IPS-NIHi7 (cell line): ENCODE measurements around the gene SMAD3.

Experiments
- DNase-seq: peaks from one replicate; pipeline ENCODE4 v3.0.0; 2012; ENCODE audit warnings: mixed read lengths; ENCODE audit errors: extremely low spot score

SMAD3 gene

DNA sequence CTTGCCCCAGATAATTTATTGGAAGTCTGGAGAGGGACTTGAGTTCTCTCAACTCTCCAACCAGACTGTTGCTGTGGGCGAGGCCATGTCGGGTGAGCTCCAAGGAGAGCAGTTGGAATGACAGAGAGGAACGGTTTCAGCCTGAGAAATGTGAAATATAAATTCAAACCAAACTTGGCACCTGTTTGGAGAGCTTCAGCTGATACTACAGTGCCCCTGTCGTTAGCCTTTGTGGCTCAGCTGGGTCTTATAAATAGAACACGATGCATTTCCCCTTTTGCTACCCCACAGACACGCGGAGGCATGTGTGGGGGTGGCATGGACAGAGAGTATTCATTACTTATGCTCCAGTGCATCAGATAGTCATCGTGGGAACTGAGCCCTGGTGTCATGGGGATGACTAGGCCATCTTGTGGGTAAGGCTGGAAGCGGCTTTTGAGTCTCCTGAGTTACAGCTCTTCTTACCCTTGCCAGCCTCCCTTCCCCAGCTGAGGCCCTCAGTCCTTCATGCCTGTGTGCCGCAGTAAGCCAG is 15.6 kb downstream of the SMAD3 start:
- DNase-seq, result no peak

DNA sequence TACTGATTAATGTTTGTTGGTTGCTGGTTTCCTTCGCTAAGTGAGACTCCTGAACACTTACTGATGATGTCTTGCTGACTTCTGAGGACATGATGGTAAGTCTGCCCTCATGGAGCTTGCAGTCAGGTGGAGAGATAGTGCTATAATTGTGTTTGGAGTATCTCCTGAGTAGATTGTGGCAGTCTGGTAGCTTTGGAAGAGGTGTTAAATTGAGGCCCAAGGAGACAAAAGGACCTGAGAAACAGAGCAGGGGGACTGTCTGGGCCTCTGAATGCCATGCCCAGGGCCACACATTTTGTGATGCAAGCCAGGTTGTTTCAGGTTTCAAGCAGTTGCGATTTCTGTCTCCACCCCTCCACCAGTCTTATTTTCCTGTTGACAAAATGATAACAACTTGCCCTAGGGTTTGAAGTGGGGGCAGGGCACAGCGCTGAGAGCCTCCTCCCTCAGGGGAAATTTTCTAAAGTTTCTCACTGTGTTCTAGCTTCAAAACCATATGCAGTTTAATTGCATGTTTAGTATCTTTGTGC is 16.7 kb downstream of the SMAD3 start:
- DNase-seq, result no peak

DNA sequence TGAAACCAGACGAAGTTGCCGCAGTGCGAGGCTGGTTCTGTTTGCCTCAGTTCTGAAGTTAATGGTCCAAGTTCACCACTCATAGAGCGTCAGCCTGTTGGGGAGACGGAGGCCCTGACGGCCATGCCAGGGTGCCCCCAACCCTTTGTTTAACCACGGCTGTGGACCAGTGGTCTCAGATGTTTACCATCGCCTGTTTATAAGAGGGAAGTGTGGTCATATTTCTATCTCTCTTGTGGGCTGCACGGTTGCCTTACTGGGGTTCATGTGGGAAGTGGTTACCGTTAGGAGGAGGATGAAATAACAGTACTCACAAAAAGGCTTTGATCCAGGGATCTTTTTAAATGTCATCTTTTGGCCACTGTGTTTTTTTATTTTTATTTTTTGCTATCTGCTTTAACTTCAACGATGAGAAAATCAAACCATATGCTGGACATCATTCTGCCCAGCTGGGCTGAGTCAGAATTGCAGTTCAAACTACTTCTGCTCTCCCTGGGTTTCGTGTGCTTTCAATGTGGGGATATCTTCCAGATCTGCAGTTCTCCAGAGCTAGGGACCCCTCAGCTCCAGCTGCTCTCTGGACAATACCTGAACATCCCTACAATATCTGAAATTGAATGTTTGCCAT is 17.8 kb downstream of the SMAD3 start:
- no peak for DNase-seq

DNA sequence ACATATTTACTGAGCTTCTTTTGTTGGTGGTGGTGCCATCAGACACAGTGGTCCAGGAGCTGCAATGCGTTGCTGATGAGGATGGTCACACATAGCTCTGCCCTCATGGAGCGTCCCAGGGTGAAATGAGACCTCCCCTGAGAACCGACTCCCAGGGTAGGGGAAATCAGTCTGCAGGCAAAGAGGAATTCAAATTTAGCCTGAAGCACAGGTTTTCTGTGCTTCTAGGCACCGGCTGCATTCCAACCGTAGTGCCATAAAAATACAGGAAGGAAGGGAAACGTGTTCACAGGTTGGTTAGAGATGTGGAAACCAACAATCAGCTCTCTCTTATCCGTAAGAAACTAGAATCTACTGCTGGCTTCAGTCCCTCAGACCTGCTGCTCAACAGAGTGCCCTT is 19.2 kb downstream of the SMAD3 start:
- no peak for DNase-seq

DNA sequence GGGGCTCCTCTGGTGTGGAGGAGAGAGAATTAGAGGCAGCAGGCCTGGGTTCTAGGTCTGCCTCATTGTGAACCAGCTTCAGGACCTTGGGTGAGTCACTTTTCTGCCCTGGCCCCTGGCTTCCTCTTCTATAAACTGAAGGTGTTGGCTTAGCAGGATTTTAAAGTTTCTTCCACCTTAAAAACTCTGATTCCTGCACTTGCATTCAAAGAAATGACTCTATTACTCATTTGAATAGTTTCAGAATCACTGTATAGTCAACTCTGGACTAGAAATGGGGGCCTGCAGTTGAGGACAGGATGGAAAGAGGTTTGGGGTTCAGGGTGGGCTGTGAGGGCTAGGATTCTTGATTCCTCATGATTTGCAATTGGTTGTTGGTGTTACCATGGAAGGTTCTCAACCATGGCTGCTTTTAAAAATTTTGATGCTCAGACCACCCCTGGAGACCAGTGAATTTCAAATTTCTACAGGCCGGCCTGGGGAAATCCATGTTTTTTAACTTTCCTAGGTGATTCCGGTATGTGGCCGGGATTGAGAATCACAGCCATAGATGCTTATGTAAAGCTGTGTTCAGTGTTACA is 19.9 kb downstream of the SMAD3 start:
- no peak for DNase-seq

DNA sequence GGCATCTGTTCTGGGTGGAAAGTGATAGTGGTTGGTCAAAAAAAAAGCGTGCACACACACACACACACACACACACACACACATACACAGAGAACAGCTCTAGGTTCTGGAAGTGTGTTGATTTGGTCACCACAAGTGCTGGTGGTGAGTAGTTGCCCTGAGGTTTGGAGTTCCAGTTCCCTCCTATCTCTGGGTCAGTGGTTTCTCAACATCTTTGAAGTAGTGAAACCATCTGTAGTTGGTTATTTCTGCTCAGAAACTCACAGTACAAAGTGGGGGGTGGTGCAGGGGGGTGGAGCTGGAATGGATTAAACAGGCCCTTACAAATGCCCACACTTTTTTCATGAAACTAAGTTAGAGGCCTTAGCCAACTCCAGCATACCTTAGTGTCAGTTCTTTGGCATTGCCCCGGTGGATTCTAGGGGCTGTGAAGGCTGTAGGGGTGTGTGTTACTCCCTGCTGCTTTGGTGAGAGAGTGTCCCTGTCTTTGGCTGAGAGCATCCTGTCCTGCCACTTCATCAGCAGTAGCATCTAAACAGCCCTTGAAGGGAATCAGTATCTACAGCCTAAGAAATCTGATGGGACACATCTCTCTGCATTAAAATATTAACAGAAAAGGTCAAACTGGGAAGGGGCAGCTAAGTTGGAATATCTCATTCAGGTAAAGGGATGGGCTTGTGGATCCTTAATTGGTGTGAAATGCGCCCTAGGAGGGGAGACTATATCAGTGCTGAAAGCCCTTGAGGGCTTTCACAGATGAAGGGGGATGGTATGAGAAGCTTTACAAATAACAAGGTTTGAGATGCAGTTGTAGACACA is 20.6 kb downstream of the SMAD3 start:
- no peak for DNase-seq

DNA sequence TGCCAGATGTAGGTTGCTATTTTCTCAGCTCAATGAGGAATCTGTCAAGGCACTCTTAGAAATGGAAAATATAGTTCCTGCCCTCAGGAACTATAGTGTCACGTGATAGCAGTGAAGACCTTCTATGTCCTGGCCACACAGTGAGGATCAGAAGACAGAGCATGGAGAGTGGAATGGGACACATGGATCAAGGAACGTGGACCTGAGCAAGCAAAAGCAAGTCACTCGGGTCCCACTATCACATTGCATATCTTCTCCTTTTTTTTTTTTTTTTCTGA is 21.2 kb downstream of the SMAD3 start:
- no peak for DNase-seq

DNA sequence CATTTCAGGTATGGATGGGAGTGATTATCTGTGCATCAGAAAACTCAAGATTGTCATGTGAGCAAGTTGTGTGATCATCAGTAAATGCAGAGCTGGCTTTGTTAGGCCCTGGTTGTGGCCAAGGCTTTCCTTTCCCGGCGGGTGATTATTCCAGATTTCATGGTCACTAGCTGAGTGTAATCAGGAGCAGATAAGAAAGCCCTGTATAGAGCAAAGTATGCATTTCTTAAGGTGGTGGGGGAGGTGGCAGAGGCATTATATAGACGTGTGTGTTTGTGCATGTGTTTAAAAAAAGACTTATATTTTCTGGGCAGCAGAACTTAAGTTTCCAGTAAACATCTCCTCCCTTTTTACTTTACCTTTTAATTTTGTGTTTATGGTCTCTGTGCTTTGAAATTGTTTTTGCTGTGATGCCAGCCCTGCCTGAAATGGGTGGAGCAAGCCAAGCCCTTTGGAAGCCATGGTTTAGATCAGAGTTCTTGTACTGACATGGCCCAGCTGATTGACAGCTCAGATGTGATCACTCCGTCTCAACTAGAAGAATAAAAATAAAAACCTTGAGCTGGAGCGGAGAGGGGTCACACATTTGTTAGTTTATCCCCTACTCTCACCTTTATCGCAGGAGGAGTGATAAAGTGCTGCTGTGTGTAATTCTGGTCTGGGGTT is 22.2 kb downstream of the SMAD3 start:
- no peak for DNase-seq

DNA sequence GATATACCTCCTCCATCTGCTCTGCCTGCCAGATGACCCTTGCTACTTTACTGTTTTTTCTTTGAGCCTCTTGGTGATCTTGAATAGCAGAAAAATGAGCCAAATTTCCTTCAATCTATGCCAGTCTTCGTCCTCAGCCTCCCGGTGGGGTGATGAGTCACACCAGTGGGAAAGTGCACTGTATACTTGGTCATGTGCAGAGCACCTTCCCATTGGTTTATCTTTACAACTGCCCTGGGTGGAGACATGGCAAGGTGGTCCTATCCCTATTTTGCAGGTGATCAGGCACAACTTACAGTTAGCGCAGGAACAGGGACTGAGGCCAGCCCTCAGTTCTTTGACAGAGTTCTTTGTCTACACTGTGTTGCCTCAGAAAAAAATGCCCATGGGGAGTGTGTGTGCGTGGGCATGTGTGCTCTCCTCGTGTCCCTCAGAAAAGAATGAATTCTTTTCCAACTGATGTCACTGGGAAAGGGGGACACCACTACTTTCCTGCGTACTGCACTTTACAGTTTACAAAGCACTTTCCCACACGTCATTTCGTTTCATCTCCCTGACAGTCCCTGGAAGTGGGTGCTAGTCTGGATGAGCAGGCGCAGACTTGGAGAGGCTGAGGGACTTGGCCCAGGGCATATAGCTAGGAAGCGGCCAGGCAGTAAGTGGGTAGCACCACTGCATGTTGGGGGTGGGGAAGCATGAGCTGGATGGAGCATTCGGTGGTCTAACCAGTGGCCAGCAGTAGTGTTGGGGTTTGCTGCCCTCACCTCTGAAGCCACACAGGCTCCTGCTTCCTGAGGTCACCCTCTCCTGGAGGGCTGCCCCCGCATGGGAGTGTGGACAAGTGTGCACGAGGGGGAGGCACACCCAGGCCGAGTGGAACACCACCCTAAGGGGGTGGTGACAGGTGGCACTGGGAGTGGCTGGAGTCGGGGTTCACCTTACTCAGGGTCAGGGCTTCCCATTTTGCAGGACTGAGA is 24.1 kb downstream of the SMAD3 start:
- DNase-seq, result no peak

DNA sequence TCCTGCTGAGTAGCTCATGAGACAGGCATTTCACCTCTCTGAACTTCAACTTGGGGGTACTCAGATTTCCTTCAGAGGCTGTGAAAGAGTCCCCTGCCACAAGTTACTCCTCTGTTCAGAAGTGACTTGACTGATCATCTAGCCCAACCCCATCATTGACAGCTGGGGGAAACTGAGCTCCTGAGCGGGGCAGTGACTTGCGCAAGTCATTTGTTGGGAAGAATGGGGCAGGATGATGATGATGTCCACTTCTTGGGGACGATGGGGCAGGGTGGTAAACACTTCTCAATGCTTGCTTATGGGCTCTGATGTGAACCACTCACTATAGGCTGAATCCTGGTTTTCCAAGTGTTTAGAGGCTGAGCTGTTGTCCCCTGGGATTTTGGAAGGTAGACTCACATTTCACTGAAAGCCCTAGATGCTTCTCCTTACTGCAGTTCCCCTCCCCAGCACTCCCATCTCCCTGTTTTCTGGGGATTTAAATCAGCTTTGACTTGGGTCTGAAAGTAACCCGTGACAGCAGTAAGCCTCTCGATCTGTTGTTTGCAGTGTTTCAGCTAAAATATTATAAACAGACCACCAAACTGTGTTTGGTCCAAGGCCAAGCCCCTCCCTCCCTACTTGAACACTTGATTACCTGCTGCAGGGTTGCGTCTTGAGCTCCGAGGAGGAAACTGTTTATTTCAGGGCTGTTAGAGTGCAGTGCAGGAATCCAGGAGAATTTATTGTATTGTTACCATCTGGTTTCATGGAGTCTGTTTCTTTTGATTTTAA is 25.1 kb downstream of the SMAD3 start:
- no peak for DNase-seq

DNA sequence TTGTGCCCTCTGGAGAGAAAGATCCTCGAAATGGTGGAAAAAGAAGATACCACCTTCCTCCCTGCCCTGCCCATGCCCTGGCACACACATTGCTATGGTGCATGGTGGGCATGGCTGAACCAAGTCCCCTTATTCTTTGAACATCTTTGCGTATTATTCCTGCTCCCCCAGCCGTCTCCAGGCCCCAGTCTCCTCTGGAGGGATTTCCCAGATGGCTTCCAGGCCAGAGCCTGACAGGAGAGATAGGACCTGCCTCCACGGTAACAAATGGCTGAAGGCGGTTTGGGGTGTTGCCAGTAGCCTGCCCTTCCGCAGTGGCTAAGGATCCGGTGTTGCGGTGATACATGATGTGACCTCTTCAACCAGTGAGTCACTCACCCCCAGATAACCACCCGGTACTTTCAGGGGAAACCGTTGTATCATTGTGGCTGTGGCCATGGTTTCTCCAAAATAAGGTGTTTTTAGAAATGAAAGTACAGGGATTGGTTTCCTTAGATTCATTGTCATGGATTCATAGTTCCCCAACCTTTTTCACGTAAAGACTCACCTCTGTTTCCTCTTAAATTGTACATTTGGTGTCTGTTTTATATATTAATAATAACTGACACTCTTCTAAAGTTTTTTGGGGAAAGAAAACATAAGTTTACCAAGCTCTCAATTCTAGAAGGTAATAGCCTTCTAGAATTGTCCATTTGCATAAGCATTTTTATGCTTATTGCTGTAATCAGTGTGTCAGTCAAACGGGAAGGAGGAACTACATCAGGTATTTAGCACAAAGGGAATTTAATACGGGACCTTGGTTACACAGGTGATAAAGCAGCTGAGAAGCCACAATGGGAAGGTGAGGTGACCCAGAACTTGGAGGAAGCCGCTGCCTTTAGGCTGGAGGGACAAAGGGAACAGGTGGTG is 25.9 kb downstream of the SMAD3 start:
- no peak for DNase-seq

DNA sequence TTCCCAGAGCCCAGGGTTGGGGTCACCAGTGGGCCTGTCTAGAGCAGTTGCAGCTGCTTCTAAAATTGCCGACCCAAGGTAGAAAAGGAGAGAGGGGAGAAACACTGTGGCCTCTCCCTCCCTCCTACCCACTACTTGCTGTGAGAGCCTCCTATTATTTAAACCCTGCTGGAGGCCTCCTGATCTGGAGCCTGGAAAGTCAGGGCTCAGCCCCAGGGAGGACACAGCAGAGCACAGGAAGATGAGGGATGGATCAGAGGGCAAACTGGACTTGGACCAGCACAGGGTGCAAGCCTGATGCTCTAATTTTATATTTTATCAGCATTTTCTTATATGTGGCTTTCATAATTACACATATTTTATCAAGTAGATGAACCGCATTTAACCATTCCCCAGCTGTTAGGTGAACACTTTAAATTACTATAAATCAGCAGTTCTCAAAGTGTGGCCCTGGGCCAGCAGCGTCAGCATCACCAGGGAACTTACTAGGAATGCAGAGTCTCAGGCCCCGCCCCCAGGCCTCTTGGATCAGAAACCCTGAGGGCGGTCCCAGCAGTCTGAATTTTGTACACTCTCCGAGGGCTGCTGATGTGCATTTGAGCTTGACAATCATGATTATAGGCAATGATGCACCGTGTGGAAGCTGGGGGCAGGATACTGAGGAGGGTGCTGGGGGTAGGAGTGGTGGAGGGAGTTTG is 26.7 kb downstream of the SMAD3 start:
- no peak for DNase-seq

DNA sequence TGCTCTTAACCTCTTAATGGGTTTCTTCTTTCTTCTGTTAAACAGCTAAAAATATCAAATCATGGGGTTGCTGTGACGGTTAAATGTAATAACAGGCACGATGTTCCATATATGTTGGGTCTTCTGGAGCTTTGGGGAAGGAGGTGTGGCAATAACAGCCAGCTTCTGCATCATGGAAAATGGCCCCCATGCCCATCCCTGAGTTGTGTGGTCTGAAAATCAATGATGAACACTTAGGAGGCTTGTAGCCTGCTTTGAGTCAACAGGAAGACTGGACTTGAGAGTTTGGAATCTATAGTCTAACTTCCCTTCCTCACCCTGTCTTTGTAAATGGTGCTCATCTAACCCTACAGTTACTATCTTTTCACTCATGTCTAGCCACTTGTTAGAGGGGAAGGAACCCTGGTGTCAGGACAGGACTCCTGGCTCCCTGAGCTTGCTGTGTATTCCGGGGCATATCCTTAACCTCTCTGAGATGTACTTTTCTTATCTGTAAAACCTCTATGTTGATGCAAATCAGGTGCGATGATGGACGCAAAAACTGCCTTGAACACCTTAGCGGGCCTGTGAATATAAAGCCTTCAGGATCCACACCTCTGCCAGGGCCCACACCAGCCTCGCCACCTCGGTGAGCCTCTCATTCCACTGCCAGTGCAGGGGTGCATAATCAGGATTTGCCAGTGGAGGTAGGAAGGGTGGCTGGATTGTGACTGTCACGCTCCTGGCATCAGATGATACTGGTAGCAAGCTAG is 27.5 kb downstream of the SMAD3 start:
- no peak for DNase-seq

DNA sequence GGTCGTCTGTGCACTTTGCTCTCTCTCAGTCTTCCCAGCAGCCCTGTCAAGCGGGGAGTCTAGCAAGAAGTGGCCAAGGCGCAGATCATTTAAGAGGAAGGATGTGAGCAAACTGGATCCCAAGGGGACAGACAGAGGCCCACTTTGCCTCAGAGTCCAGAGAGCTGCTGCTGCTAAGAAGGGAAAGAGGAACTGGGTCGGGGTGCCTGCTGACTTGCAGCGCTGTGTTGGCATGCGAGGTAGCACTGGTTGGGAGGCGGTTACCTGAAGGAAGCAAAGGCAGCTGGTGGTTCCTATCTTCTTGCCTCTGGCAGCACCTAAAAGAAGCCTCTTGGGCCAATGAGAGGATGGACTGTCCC is 28.1 kb downstream of the SMAD3 start:
- DNase-seq, result no peak

DNA sequence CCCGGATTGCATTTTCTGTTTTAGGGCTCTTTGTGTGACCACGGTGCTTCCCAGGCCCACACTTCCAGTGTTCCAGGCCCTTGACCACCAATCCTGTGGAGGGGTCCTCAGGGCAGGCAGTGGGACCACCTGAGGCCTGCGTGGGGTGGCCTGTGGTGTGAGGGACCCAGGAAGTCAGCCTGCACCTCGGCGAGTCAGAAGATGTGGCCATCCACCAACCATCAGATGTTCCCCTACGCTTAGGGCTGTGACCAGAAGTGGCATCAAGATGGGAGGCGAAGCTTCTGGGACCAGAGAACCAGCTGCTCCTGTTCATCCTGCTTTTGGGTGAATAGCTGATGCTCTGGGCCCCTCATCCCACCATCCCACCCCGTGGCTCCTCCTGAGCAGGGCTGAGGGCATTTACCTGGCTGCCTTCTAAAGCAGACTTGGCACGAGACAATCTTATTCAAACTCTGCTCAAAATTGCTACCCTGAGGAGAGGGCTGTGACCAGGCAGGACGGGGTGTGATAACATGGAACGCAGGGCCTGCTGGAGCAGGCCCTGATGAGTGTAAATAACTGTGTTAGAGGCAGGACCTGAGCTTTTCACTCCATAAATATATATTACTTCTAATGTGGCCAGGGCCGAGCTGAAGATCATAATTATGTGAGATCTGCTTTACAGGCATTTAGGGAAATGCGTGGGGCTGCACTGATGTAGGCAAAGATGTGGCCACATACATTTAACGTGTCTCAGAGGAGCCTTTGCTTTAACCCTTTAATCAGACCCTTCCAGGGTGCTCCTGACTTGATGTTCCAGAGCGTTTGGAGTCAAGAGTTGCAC is 28.8 kb downstream of the SMAD3 start:
- DNase-seq, result no peak

DNA sequence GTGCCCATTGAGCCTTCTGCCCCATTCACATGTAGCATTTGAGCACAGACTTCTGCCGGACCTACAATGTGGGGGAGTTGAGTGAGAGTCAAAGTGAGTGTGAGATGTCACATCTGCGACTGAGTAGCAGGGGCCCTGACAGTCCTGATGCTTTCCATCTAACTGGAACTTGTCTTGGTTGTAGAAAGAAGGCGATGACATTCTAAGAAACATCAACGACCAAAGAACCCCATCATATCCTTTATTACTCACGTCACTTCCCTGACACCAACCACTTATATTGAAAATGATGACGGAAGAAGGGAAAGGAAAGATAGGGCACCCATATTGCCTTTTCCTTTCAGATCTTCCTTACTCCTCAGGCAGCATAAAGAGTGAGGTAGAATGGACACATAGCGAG is 30.5 kb downstream of the SMAD3 start:
- no peak for DNase-seq
